KG1 (cell line): ENCODE measurements around the gene MAP2K6.

Source experiments
- DNase-seq: peaks from one replicate; lab custom pipeline; 2025; lab: John Stamatoyannopoulos, UW

Gene MAP2K6

GRCh38 chr17:69578385-69578936 is 164.0 kb downstream of the MAP2K6 start:
- no peak for DNase-seq

- DNase-seq: no peak
Observed at GRCh38 chr17:69579961-69580677, 165.6 kb downstream of the MAP2K6 start.

GRCh38 chr17:69581061-69581961 is 166.8 kb downstream of the MAP2K6 start:
- DNase-seq: no peak

- DNase-seq: no peak
Observed at GRCh38 chr17:69588316-69588715, 173.8 kb downstream of the MAP2K6 start.

GRCh38 chr17:69588827-69589239 is 174.3 kb downstream of the MAP2K6 start:
- no peak for DNase-seq

GRCh38 chr17:69590671-69591070 is 176.2 kb downstream of the MAP2K6 start:
- DNase-seq: no peak

GRCh38 chr17:69592692-69593350 is 178.3 kb downstream of the MAP2K6 start:
- DNase-seq: no peak

GRCh38 chr17:69593351-69593715 is 178.8 kb downstream of the MAP2K6 start:
- no peak for DNase-seq

GRCh38 chr17:69593716-69594115 is 179.2 kb downstream of the MAP2K6 start:
- no peak for DNase-seq

GRCh38 chr17:69594641-69595040 is 180.1 kb downstream of the MAP2K6 start:
- no peak for DNase-seq

GRCh38 chr17:69596141-69596540 is 181.6 kb downstream of the MAP2K6 start:
- DNase-seq: no peak

GRCh38 chr17:69597898-69598692 is 183.6 kb downstream of the MAP2K6 start:
- DNase-seq: no peak

GRCh38 chr17:69602972-69603371 is 188.5 kb downstream of the MAP2K6 start:
- DNase-seq: no peak
